Measurements from ENCODE around the gene PAQR4. TPM values are rescaled to one million over a fixed set of nuclear protein-coding genes. Genes with fewer than 3 reads are reported as not detected.

Gene PAQR4
- total RNA-seq, 4 donors from 2014 or later: 2.8 to 5.6 (median 3.3) TPM

DNA sequence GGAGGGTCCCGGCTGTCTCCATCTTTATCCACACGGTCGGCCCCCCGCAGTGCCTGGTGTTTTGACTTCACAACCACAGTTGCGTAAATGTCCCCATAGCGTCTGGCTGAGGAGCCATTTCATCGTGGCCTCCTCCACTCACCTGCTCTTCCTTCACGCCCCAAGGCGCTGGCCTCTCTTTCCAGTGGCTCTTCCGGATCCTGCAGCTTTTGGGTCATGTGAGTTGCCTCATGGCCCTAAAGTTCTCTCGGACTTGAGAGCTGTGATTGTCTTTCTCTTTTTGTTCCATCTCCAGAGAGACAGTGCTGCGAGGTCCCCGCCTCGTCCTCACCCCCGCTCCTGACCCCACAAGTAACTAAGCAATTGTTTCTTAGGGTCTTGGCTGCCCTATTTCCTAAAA lies 34.7 kb upstream of the PAQR4 start:
- no peak overlapping the region for H3K4me3 ChIP-seq (replicated peaks in 1 of 3)
- no peak overlapping the region for H3K27ac ChIP-seq
- DNase-seq: no peak
- no peaks in the 10 kb centered on the region for H3K9me3 ChIP-seq
- intact Hi-C loops (cut with DNase I): no loop called here
- no peaks in the 10 kb centered on the region for H3K4me1 ChIP-seq
- 90 to 92% methylated on average over 15 of the region's 15 CpGs for WGBS, 2 donors
- no peaks in the 10 kb centered on the region for H3K27me3 ChIP-seq
- H3K36me3 ChIP-seq: peaks cover 61 to 63% of the 10 kb centered on the region in 2 donors
- TF ChIP-seq POLR2A (IDR thresholded peaks at IDR 0.05): no peak
- TF ChIP-seq, protein P1, sequence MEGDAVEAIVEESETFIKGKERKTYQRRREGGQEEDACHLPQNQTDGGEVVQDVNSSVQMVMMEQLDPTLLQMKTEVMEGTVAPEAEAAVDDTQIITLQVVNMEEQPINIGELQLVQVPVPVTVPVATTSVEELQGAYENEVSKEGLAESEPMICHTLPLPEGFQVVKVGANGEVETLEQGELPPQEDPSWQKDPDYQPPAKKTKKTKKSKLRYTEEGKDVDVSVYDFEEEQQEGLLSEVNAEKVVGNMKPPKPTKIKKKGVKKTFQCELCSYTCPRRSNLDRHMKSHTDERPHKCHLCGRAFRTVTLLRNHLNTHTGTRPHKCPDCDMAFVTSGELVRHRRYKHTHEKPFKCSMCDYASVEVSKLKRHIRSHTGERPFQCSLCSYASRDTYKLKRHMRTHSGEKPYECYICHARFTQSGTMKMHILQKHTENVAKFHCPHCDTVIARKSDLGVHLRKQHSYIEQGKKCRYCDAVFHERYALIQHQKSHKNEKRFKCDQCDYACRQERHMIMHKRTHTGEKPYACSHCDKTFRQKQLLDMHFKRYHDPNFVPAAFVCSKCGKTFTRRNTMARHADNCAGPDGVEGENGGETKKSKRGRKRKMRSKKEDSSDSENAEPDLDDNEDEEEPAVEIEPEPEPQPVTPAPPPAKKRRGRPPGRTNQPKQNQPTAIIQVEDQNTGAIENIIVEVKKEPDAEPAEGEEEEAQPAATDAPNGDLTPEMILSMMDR (IDR thresholded peaks at IDR 0.05): no peak

DNA sequence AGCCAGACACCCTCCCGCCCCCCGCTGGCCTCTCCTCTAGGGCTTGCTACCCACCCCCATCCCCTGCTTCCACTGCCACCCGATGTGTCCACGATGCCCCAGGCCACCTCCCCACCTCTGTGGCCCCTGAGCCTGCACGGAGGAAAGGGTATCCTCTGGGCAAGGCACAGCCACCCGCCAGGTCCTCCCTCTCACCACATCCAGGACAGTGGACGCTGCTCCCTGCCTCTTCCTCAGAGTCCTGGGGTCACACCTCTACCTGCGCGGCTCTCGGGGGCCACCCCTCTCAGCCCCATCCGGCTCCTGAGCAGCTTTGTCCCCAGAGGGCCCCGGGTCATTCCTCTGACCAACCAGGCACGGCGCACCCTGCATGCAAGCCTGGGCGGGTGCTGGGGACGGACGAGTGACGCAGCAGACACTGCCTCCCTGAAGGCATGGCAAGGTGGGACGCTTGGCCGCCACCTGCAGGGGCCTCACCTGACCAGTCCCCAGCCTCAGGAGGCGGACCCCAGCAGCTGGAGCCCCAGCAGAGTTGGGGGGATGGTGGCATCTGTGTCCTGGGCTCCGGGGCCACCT lies 32.6 kb upstream of the PAQR4 start:
- TF ChIP-seq POLR2A (IDR thresholded peaks at IDR 0.05): no peak
- TF ChIP-seq, protein P1 (IDR thresholded peaks at IDR 0.05): no peak
- 86 to 92% methylated on average over 11 to 12 of the region's 22 CpGs for WGBS, 2 donors
- Histone ChIP-seq H3K4me3 (replicated peaks in 1 of 3) (no peak overlapping the region), H3K4me1 (no peaks in the 10 kb centered on the region), H3K9me3 (no peaks in the 10 kb centered on the region), H3K27ac (no peak overlapping the region), H3K36me3 (peaks cover 58 to 61% of the 10 kb centered on the region in 2 donors), H3K27me3 (no peaks in the 10 kb centered on the region)
- intact Hi-C loops (cut with DNase I): no loop called here
- DNase-seq: no peak

DNA sequence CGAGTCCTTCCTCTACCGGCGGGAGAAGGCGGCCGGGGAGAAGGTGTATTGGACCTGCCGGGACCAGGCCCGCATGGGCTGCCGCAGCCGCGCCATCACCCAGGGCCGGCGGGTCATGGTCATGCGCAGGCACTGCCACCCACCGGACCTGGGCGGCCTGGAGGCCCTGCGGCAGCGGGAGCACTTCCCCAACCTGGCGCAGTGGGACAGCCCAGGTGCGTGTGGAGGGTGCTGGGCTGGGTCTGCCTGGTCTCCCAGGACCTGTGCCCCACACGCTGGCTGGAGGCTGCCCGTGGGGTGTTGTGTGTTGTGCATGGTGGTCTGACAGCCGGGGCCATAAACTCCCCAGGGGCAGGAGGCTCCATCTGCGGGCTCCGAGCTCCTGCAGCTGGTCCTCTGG lies 32.0 kb upstream of the PAQR4 start:
- no peak overlapping the region for H3K4me3 ChIP-seq (replicated peaks in 1 of 3)
- no peaks in the 10 kb centered on the region for H3K9me3 ChIP-seq
- DNase-seq: no peak
- H3K4me1 ChIP-seq: no peaks in the 10 kb centered on the region
- H3K27ac ChIP-seq: no peak overlapping the region
- peaks cover 61% of the 10 kb centered on the region in 2 donors for H3K36me3 ChIP-seq
- H3K27me3 ChIP-seq: no peaks in the 10 kb centered on the region
- intact Hi-C loops (cut with DNase I): no loop called here
- 87 to 90% methylated on average over 4 to 12 of the region's 24 CpGs for WGBS, 2 donors
- TF ChIP-seq, protein P1 (IDR thresholded peaks at IDR 0.05): no peak
- TF ChIP-seq POLR2A (IDR thresholded peaks at IDR 0.05): no peak

DNA sequence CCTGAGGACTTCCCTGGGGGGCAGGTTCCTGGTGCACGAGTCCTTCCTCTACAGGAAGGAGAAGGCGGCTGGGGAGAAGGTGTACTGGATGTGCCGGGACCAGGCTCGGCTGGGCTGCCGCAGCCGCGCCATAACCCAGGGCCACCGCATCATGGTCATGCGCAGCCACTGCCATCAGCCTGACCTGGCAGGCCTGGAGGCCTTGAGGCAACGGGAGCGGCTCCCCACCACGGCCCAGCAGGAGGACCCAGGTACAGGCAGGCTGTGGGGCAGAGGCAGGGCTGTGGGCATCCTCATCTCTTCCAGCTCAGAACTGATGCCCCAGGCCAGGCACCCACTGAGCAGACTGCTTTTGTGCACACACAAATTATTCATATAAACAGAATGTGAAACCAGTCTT lies 30.9 kb upstream of the PAQR4 start:
- intact Hi-C loops (cut with DNase I): no loop called here
- DNase-seq: no peak
- H3K4me1 ChIP-seq: no peaks in the 10 kb centered on the region
- H3K36me3 ChIP-seq: peaks cover 58 to 70% of the 10 kb centered on the region in 2 donors
- WGBS, 2 donors: 96% methylated on average over 12 of the region's 12 CpGs; no CpG with 5 or more reads in 1 of the 2 donors
- no peak overlapping the region for H3K27ac ChIP-seq
- H3K9me3 ChIP-seq: no peaks in the 10 kb centered on the region
- no peaks in the 10 kb centered on the region for H3K27me3 ChIP-seq
- no peak overlapping the region for H3K4me3 ChIP-seq (replicated peaks in 1 of 3)
- TF ChIP-seq, protein P1 (IDR thresholded peaks at IDR 0.05): no peak
- TF ChIP-seq POLR2A (IDR thresholded peaks at IDR 0.05): no peak

DNA sequence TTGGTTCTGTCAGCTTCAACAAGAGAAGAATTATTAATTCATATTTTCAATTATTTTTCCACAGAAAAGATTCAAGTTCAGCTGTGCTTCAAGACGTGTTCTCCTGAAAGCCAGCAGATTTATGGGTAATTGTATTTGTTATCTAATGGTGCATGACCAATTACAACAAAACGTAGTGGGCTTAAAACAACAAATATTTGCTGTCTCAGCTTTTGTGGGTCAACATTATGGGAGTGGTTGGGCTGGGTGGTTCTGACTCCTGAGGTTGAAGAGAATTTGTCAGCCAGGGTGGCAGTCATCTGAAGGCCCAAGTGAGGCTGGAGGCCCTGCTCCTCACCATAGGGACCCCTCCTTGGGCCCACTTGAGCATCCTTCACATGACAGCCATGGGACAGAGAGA lies 29.2 kb upstream of the PAQR4 start:
- H3K9me3 ChIP-seq: no peaks in the 10 kb centered on the region
- H3K27ac ChIP-seq: no peak overlapping the region
- no peak overlapping the region for H3K4me3 ChIP-seq (replicated peaks in 1 of 3)
- TF ChIP-seq, protein P1 (IDR thresholded peaks at IDR 0.05): no peak
- TF ChIP-seq POLR2A (IDR thresholded peaks at IDR 0.05): no peak
- no peaks in the 10 kb centered on the region for H3K27me3 ChIP-seq
- no peaks in the 10 kb centered on the region for H3K4me1 ChIP-seq
- WGBS, 2 donors: 57 to 64% methylated on average over 2 of the region's 2 CpGs
- no peak for DNase-seq
- intact Hi-C loops (cut with DNase I): no loop called here
- H3K36me3 ChIP-seq: peaks cover 44 to 57% of the 10 kb centered on the region in 2 donors
